Stomach smooth muscle (tissue), 2 donors: ENCODE results near the gene ARVCF.
A peak's percentile ranks its signal among the peaks of the same experiment; 100 is the strongest.

Source experiments
- H3K27ac ChIP-seq: one replicate; pipeline ENCODE4 v1.7.0; 2013; ENCODE audit warnings: mild to moderate bottlenecking, low read length, inconsistent platforms
- H3K27me3 ChIP-seq, 2 donors: one replicate each; pipeline ENCODE4 v1.7.0; 2013; ENCODE audit warnings: low read length in 2 of 2; ENCODE audit not compliant: insufficient read depth in 2 of 2, control insufficient read depth in 1 of 2
- H3K36me3 ChIP-seq, 2 donors: one replicate each; pipeline ENCODE4 v1.7.0; 2013; ENCODE audit warnings: low read length in 2 of 2; ENCODE audit not compliant: control insufficient read depth in 2 of 2, insufficient read depth in 2 of 2
- H3K4me1 ChIP-seq: one replicate; pipeline ENCODE4 v1.7.0; 2013; ENCODE audit warnings: low read length; ENCODE audit not compliant: control insufficient read depth, insufficient read depth
- H3K4me3 ChIP-seq, 2 donors: one replicate each; pipeline ENCODE4 v1.7.0; 2013; ENCODE audit warnings: low read length in 2 of 2
- H3K9ac ChIP-seq, 2 donors: one replicate each; pipeline ENCODE4 v1.7.0; 2013; ENCODE audit warnings: low read length in 2 of 2, mild to moderate bottlenecking in 1 of 2
- H3K9me3 ChIP-seq, 2 donors: one replicate each; pipeline ENCODE4 v1.7.0; 2013; ENCODE audit warnings: low read length in 2 of 2; ENCODE audit not compliant: control insufficient read depth in 2 of 2
- donor health status: healthy.
- donor health status: Pancreatic carcinoma.

ARVCF gene

DNA sequence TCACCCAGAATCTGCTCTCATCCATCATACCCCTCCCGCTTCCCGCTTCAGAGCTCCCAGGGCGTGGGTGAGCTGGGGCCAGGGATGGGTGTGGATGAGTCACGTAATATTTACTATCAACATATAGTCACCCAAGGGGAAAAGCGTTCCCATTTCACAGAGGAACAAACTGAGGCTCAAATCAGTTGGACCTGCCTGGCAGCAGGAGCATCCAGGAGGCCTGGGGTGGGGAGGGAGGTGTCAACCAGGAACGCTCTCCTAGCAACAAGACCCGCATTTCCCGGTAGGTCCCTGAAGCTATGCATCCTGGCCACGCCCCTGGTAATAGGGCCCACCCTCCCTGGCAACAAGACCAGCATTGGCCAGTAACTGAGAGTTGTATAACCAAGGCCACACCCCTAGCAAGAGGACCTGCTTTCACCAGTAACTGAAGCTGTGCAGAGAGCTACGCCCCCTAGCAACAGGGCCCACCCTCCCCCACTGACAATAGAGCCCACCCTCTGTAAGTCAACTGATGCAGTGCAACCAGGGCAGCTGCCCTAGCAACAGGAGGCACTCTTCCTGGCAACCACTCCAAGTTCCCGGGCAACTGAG, 42.3 kb downstream of the ARVCF start:
- Histone ChIP-seq H3K4me1 (peaks cover 19% of the 10 kb centered on the region), H3K27me3 (no peaks in the 10 kb centered on the region), H3K27ac (no peak overlapping the region), H3K36me3 (peaks cover 15 to 29% of the 10 kb centered on the region in 2 donors), H3K4me3 (no peak overlapping the region), H3K9me3 (no peaks in the 10 kb centered on the region), H3K9ac (no peak overlapping the region)

DNA sequence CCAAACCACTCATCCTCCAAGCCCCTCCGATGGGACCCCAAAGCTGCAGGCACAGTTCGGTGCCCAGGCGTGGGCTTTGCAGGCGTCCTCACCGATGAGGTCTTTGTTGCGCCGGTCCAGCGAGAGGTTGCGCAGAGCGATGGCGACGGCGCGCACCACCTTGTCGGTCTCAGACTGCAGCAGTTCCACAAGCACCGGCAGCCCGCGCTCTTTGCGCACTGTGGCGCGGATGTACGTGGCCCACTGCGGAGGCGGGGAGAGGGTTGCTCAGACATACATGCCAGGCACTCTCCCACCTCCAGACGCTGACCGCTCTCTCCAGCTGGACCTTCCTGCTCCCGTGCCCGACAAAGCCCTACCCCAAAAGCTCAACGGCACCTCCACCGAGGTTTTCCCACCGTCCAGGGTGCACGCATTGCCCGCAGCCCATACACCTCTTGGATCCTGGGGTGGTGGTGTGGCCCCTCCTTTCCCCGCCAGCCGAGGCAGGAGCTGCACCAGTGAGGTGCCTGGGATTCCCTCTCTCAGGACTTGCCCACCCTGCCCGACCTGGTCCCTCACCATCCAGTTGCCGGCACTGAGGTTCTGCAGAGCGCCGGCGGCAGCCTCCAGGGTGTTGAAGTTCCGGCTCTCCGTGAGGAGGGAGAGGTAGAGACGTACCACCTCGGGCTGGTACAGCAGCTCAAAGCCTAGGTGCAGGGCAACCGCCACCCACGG, 42.9 kb downstream of the ARVCF start:
- Histone ChIP-seq H3K27ac (no peak overlapping the region), H3K9me3 (no peaks in the 10 kb centered on the region), H3K27me3 (no peaks in the 10 kb centered on the region), H3K4me1 (peaks cover 19% of the 10 kb centered on the region), H3K4me3 (no peak overlapping the region), H3K9ac (no peak overlapping the region), H3K36me3 (peaks cover 9 to 23% of the 10 kb centered on the region in 2 donors)

DNA sequence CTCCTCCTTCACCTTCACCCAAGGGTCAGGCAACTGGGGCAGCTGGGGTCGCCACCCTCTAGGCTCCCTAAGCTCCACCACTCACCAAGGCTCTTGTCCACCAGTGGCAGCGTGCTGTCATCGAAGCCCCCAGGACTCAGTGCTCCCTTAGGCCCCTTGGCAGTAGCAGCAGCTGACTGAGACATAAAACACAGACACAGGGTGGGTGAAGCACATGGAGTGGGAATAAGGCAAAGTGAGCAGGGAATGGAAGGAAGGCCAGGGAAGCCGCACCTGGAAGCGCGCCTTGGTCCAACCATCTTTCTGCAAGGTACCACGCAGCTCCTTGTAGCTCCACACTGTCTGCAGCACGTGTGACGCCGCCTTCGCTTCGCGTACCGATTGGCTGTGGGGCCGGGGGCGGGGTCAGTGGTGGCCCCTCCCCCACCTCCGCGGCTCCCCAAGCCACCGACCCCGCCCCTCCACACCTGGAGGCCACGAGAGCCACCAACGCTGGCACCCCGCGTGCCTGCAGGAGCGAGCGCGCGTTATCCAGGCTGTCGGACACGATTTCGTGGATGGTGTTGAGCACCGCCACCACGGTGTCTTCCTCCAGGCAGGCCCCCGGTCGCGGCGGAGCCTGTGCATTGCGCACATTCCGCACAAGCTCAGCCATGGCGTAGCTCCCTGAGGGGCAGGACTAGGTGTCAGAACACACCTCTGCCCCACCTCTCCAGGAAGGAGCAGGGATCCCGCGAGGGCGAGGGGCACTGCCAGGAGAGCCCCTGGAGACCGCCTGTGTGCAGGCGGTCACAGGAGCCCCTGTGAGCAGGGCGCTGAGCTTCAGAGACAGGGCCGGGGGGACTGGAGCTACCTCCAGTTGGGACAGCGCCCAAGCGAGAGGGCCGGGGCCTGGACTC, 43.7 kb downstream of the ARVCF start:
- H3K27me3 ChIP-seq: no peaks in the 10 kb centered on the region
- no peak overlapping the region for H3K27ac ChIP-seq
- H3K9ac ChIP-seq: no peak overlapping the region
- no peak overlapping the region for H3K4me3 ChIP-seq
- H3K4me1 ChIP-seq: peaks cover 19% of the 10 kb centered on the region
- H3K9me3 ChIP-seq: no peaks in the 10 kb centered on the region
- H3K36me3 ChIP-seq: peaks cover 16 to 20% of the 10 kb centered on the region in 2 donors

DNA sequence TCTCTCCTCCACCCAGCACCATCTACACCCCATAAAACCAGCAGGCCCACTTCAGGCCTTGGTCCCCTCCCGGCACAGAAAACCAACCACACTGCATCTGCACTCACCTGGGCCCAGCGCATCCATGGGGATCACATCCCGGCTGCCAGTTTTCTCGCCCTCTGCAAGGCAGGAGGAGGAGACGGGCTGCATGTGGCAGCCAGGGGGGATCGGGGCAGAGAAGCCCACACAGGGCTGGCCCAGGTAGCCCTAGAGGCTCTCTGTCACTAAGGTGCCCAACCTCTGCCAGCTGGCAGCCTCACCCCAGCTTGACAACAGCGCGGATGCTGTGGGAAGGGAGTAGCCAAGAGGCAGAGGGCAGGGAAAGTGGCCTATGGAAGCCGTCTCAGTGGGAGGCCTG, 44.4 kb downstream of the ARVCF start:
- Histone ChIP-seq H3K36me3 (peaks cover 22 to 24% of the 10 kb centered on the region in 2 donors), H3K4me3 (no peak overlapping the region), H3K9ac (no peak overlapping the region), H3K27me3 (no peaks in the 10 kb centered on the region), H3K9me3 (no peaks in the 10 kb centered on the region), H3K4me1 (peaks cover 19% of the 10 kb centered on the region), H3K27ac (no peak overlapping the region)

DNA sequence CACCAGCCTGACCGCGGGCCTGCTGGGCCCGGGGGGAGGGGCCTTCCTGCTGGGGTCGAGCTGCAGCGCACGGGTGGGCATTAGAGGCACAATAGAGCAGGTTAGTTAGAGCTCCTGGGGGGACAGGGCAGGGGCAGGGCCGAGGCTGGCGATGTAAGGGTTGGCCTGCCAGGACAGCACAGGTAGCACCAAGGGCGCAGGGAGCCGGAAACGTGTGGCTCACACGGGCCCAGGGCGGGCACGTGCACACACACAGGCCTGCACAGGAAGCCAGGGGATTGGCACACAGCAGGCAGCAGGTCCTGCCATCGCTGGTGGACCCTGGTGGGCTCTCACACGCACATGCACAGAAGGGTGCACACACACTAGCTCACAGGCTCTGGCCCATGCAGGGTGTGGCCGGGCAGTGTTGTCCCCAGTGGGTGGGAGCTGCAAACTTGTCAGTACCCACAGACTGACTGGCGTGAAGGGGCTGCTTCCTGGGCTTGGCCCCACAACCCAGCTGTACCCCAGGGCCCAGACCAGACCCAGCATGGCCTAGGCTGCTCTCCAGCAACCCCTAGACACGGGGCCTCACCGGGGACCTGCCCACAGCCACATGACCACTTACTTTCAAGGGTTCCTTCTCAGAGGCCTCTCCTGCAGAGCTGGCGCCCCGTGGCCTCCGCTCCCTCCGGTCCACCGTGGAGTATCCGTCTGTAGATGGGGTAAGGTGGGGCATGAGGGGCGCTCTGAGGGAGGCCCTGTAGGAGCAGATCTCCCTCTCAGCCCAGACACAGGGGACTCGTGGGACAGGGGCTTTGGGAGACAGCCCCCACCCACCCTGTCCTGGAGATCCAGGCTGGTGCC, 45.1 kb downstream of the ARVCF start:
- no peaks in the 10 kb centered on the region for H3K9me3 ChIP-seq
- H3K36me3 ChIP-seq: peaks cover 22 to 30% of the 10 kb centered on the region in 2 donors
- H3K27me3 ChIP-seq: no peaks in the 10 kb centered on the region
- no peak overlapping the region for H3K9ac ChIP-seq
- peak overlapping the region; percentile 41 for H3K27ac ChIP-seq
- H3K4me1 ChIP-seq: peaks cover 19% of the 10 kb centered on the region
- H3K4me3 ChIP-seq: no peak overlapping the region

DNA sequence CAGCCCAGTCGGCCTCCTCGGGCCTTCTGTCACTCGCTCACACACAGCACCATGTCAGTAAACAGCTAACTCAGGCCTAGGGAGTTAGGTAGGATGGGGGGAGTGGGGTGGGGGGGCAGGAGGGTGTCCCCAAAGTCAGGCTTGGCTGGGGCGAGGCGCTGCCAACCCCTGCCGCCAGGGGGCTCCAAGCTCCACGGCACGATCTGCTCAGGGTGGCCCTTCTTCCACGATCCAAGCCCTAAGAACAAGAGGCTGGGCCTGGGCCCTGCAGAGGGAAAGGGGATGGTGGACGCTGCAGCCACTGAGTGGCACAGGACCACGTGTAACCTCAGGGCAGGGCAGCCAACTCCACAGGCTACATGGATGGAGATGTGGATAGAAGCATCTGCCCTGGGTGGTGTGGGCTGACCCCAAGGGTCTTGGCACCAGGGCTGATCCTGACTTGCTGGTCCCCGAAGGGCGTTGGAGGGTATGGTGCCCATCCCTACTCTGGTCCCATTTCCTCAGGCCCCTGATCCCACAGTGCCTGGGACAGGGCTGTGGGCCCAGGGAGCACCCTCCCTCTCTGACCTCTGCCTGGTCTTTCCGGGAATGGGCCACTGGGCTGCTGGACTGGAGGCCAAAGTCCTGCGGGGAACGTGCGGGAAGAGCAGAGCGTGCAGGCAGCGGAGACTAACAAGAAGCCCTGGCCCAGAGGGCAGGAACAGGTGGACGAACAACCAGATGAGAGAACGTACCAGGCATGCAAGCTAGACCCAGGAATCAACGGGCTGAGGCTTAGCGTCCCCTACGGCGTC, 45.9 kb downstream of the ARVCF start:
- Histone ChIP-seq H3K27me3 (no peaks in the 10 kb centered on the region), H3K36me3 (peaks cover 22 to 30% of the 10 kb centered on the region in 2 donors), H3K4me3 (no peak overlapping the region), H3K9me3 (no peaks in the 10 kb centered on the region), H3K4me1 (peaks cover 17% of the 10 kb centered on the region), H3K27ac (peak overlapping the region; percentile 41), H3K9ac (peak overlapping the region in 1 of 2 donors; percentile 51)

DNA sequence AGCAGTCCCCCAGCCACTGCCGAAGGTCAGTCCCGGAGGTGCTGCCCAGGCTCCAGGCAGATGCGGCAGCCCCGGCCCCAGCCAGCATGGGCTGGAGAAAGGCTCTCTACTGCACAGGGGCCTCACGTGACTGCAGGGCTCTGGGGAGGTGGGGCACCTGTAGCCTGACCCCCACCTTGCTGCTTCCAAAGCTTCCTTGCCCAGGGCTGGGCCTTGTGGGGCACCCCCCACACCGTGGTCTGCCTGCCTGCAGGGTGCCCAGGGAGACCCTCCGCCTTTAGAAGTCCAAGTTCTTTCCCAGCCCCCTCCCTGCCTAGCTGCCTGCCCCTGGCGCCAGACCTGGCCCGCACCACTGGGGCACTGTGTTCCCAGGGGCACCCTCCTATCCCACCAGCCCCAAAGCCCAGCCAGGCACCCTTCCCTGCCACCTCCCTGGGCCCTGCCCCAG, 46.6 kb downstream of the ARVCF start:
- Histone ChIP-seq H3K9ac (no peak overlapping the region), H3K27ac (no peak overlapping the region), H3K4me3 (no peak overlapping the region), H3K27me3 (no peaks in the 10 kb centered on the region), H3K36me3 (peaks cover 22 to 30% of the 10 kb centered on the region in 2 donors), H3K4me1 (peaks cover 17% of the 10 kb centered on the region), H3K9me3 (no peaks in the 10 kb centered on the region)

DNA sequence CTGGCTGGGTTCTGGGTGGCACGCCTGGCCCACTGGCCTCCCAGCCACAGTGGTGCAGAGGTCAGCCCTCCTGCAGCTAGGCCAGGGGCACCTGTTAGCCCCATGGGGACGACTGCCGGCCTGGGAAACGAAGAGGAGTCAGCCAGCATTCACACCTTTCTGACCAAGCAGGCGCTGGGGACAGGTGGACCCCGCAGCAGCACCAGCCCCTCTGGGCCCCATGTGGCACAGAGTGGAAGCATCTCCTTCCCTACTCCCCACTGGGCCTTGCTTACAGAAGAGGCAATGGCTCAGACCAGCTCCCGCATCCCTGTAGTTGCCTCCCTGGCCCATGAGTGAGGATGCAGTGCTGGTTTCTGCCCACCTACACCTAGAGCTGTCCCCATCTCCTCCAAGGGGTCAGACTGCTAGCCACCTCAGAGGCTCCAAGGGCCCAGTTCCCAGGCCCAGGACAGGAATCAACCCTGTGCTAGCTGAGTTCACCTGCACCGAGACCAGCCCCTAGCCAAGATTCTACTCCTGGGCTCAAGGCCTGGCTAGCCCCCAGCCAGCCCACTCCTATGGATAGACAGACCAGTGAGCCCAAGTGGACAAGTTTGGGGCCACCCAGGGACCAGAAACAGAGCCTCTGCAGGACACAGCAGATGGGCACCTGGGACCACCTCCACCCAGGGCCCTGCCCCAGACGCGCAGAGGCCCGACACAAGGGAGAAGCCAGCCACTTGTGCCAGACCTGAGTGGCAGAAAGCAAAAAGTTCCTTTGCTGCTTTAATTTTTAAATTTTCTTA, 47.3 kb downstream of the ARVCF start:
- H3K9ac ChIP-seq: no peak overlapping the region
- H3K27ac ChIP-seq: no peak overlapping the region
- peaks cover 22 to 36% of the 10 kb centered on the region in 2 donors for H3K36me3 ChIP-seq

DNA sequence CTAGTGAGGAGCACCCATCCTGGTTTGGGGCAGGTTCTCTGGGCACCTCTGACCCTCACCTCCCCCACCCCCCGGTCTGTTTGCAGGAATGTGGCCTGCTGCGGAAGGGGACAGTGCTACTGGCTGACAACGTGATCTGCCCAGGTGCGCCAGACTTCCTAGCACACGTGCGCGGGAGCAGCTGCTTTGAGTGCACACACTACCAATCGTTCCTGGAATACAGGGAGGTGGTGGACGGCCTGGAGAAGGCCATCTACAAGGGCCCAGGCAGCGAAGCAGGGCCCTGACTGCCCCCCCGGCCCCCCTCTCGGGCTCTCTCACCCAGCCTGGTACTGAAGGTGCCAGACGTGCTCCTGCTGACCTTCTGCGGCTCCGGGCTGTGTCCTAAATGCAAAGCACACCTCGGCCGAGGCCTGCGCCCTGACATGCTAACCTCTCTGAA, 48.2 kb downstream of the ARVCF start:
- Histone ChIP-seq H3K9ac (no peak overlapping the region), H3K4me3 (no peak overlapping the region), H3K36me3 (peaks cover 22 to 41% of the 10 kb centered on the region in 2 donors), H3K27ac (no peak overlapping the region), H3K9me3 (no peaks in the 10 kb centered on the region), H3K4me1 (peaks cover 16% of the 10 kb centered on the region), H3K27me3 (no peaks in the 10 kb centered on the region)

More for the DNA sequence above, 47.3 kb downstream of the ARVCF start:
- H3K4me1 ChIP-seq: peaks cover 13% of the 10 kb centered on the region
- no peaks in the 10 kb centered on the region for H3K27me3 ChIP-seq
- no peak overlapping the region for H3K4me3 ChIP-seq
- no peaks in the 10 kb centered on the region for H3K9me3 ChIP-seq
